NCI-H146 treated with DMSO at 0.1 percent for 48 hours (cell line): ENCODE measurements around the gene PIGC.

Experiments used
- DNase-seq: peaks from one replicate; lab custom pipeline; 2025; ENCODE audit not compliant: unreplicated experiment; lab: John Stamatoyannopoulos, UW

Gene PIGC

GRCh38 chr1:172399756-172400721 is 43.8 kb downstream of the PIGC start:
- no peak for DNase-seq

DNA sequence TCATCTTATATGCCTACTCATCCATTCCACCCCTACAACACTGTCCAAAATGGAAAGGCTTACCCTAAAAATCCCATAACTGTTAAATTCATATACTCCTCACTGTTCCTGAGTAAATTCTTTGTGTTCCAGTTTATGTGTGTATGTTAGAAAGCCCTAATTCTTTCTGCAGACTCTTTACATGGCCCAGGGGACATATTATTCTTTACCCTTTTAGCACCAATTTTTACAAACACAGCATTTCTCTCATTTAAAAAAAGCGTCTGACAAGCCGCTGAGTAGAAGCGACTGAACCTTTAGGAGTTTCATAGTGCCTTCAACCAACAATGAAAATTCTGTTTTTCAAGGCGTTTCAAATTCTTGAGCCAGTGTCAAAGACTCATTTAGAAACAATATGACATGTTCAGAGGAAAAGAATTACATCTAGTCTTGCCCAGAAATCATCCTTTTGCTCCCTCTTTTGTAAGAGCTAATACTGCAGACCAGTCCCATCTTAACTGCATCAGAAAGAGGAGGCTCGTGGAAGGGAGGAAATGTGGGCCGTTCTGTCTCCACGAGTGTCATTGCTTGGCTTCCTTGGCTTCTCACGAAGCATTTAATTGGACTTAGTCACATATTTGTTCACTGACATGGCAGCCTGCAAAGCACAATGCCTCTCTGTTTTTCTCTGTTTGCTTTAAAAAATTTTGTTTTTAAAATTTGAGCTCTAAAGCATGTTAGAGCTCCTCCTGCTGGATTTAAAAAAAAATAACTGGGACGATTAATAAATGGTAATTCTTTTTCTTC is 44.7 kb downstream of the PIGC start:
- peak; percentile 59 for DNase-seq

DNA sequence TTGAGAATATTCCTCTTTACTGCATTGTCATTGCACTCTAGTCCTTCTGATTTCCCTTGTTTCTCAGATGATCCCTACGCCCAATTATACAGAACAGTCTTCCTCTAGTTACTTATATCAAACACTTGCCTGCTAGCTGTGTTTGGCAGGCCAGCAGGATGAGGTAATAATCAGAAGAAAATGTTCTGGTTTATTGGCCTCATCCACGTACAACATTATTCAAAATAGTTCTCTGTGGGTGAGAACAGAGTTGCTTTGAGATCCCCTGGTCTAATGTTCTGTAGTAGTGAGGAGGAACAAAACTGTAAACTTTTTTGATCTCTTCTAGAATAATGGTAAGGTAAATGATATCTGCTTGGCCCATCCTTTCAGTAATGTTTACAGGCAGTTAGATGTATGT is 45.7 kb downstream of the PIGC start:
- DNase-seq: no peak

- DNase-seq: no peak
Measured at GRCh38 chr1:172397633-172398032, 46.2 kb downstream of the PIGC start.

DNA sequence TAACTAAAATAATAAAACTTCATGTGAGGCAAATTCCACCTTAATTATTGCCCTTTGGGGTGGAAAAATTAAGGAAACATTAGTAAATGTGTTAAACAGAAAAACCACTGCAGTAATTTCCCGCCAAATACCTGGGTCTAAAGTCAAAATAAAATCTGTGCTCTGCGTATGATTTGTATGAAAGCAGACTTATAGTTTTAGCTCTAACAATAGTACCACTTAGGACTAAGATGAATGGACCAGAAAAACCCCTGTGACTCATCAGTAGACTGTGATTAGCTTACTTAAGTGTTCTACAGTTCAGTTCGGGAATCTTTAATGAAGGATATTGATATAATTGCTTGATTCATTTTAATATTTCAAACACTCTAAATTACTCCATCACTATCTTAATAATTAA is 46.6 kb downstream of the PIGC start:
- DNase-seq: no peak

- DNase-seq: no peak
Measured at GRCh38 chr1:172395576-172395975, 48.3 kb downstream of the PIGC start.

GRCh38 chr1:172394811-172395210 is 49.1 kb downstream of the PIGC start:
- no peak for DNase-seq

- DNase-seq: no peak
Measured at GRCh38 chr1:172394141-172394751, 49.6 kb downstream of the PIGC start.

- no peak for DNase-seq
Measured at GRCh38 chr1:172393354-172393753, 50.5 kb downstream of the PIGC start.

DNA sequence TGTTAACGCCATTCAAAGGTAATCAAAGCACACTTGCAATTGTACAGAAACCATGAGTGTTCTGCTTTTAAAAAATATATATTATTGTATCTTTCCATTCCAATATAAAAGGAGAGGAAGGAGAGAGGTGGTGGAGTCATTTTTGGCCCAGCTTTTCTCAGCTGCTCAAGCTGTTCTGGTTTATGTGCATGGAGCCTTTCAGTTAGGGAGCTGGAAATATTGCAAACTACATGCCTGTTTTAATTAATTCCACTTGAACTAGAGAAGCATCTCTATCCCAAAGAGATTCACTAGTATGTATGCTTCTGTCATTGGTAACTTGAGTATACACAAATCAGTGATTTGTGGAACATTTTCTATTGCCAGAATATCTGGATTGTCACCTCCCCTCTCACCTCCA is 51.9 kb downstream of the PIGC start:
- no peak for DNase-seq
